Testis (tissue), 3 donors: ENCODE results near the gene WIF1. TPM values are rescaled to one million over a fixed set of nuclear protein-coding genes. Genes with fewer than 3 reads are reported as not detected.
A peak's percentile ranks its signal among the peaks of the same experiment; 100 is the strongest.

Experiments used
- DNase-seq: peaks from one replicate; pipeline ENCODE4 v3.0.0-alpha.2; 2019
- H3K27ac ChIP-seq, 2 donors: fragments of 200-600 bp; sonication (generic); one replicate each; pipeline ENCODE4 v1.5.1; 2019
- H3K27me3 ChIP-seq: fragments of 200-600 bp; sonication (generic); one replicate; pipeline ENCODE4 v1.5.1; 2019
- H3K36me3 ChIP-seq: fragments of 200-600 bp; sonication (generic); one replicate; pipeline ENCODE4 v1.5.1; 2017; ENCODE audit warnings: low read depth; ENCODE audit errors: missing control alignments
- H3K4me1 ChIP-seq: fragments of 200-600 bp; sonication (generic); one replicate; pipeline ENCODE4 v1.5.1; 2019
- H3K4me3 ChIP-seq, 2 donors: fragments of 200-600 bp; sonication (generic); one replicate each; pipeline ENCODE4 v1.5.1; 2017 to 2019
- H3K9me3 ChIP-seq: fragments of 200-600 bp; sonication (generic); one replicate; pipeline ENCODE4 v1.5.1; 2017
- POLR2A ChIP-seq: fragments of 450-650 bp; IDR thresholded peaks from one replicate; pipeline ENCODE4 v1.6.1; 2017; ENCODE audit warnings: antibody characterized with exemption, mild to moderate bottlenecking, moderate library complexity
- WGBS, 2 donors: methylation state at CpG; one replicate each; pipeline ENCODE4 v1.1.5; 2018; 5-methylcytosine and 5-hydroxymethylcytosine counted together
- intact Hi-C: fragments of 100-400 bp; cut with DNase I; formaldehyde crosslinking; loops from one replicate; pipeline ENCODE4 v1.15.1; 2023; ENCODE audit warnings: low total_unique reads
- polyA plus RNA-seq: library from polyadenylated mRNA; stranded (reverse); fragments of 350-450 nt; fragmentation: Illumina TruSeq; extraction: RNeasy Lipid Tissue Mini Kit (QIAGEN cat#74804); gene quantifications from one replicate; pipeline ENCODE4 v1.2.3, GENCODE V29; 2014; ENCODE audit warnings: low read depth, low replicate concordance; ENCODE audit not compliant: insufficient read depth
- total RNA-seq, 2 donors: library from RNA; depleted of rRNA; stranded (reverse); fragments of >200 nt; gene quantifications; one replicate each; pipeline ENCODE4 v1.2.3, GENCODE V29; 2016
- TF ChIP-seq, protein P1 (sequence below), 3 experiments: fragments of 450-650 bp in 2 of 3; fragments of 200-600 bp in 1 of 3; sonication (generic) in 1 of 3; IDR thresholded peaks; one replicate each; pipeline ENCODE4 v1.5.1; 2016 to 2019; ENCODE audit warnings: antibody characterized with exemption in 3 of 3, mild to moderate bottlenecking in 2 of 3, moderate library complexity in 1 of 3

Gene WIF1
- total and polyA plus RNA-seq, 3 donors from 2014 or later: 0.87 to 4.5 (median 3.1) TPM

DNA sequence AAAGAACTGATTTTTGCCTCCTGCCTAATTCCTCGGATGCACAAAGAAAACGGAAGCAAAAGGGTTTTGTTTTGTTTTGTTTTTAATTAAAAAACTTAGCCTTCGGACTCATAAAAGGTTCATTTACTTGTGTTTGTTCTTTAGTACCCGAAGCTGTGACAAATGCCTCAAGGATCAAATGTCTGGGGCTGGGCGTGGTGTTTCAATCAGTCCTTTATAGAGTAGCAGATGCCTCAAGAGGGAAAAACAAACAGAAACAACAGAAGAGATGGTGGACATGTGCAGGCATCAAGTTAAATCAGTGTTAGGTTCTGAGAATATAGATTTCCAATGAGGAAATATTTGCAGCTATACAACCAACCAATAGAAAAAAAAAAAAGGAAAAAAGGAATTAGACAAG, 1.6 kb upstream of the WIF1 start:
- no peak for DNase-seq
- Histone ChIP-seq H3K9me3 (no peaks in the 10 kb centered on the region), H3K4me3 (no peak overlapping the region), H3K4me1 (no peaks in the 10 kb centered on the region), H3K27ac (no peak overlapping the region), H3K27me3 (no peaks in the 10 kb centered on the region), H3K36me3 (no peaks in the 10 kb centered on the region)
- intact Hi-C loops: no loop called here
- no peak for TF ChIP-seq POLR2A
- WGBS, 2 donors: 48 to 59% methylated on average over 5 of the region's 5 CpGs

DNA sequence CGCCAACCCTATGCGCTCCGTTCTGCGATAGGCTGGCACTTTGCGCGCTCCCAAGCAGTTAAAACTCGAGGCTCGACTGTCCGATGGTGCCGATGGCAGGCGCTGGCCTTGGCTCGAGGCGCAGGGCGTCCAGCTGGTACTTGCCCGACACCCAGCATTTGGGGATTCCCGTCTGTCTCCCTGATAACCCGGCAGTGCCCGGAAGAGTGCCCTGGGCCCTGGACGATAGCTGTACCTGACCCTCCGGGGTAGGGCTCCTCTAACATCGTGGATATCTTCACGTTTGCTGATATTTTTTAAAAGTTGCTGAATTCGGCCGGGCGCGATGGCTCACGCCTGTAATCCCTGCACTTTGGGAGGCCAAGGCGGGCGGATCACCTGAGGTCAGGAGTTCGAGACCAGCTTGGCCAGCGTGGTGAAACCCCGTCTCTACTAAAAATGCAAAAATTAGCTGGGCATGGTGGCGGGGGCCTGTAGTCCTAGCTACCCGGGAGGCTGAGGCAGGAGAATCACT, 908 bp upstream of the WIF1 start:
- H3K4me1 ChIP-seq: no peaks in the 10 kb centered on the region
- H3K36me3 ChIP-seq: no peaks in the 10 kb centered on the region
- no peak for DNase-seq
- 72 to 84% methylated on average over 31 to 34 of the region's 34 CpGs for WGBS, 2 donors
- no peaks in the 10 kb centered on the region for H3K27me3 ChIP-seq
- intact Hi-C loops: no loop called here
- H3K4me3 ChIP-seq: peak overlapping the region; percentile 49 to 56
- TF ChIP-seq, protein P1, sequence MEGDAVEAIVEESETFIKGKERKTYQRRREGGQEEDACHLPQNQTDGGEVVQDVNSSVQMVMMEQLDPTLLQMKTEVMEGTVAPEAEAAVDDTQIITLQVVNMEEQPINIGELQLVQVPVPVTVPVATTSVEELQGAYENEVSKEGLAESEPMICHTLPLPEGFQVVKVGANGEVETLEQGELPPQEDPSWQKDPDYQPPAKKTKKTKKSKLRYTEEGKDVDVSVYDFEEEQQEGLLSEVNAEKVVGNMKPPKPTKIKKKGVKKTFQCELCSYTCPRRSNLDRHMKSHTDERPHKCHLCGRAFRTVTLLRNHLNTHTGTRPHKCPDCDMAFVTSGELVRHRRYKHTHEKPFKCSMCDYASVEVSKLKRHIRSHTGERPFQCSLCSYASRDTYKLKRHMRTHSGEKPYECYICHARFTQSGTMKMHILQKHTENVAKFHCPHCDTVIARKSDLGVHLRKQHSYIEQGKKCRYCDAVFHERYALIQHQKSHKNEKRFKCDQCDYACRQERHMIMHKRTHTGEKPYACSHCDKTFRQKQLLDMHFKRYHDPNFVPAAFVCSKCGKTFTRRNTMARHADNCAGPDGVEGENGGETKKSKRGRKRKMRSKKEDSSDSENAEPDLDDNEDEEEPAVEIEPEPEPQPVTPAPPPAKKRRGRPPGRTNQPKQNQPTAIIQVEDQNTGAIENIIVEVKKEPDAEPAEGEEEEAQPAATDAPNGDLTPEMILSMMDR (IDR thresholded peaks at IDR 0.05): no peak
- no peak for TF ChIP-seq POLR2A
- no peak overlapping the region for H3K27ac ChIP-seq
- H3K9me3 ChIP-seq: no peaks in the 10 kb centered on the region

GRCh38 chr12:65119063-65119462, 2.0 kb downstream of the WIF1 start:
- no peak for DNase-seq
- TF ChIP-seq, protein P1 (IDR thresholded peaks at IDR 0.05): no peak
- no peak for TF ChIP-seq POLR2A
- 82 to 85% methylated on average over 3 of the region's 3 CpGs for WGBS, 2 donors
- no peaks in the 10 kb centered on the region for H3K4me1 ChIP-seq
- intact Hi-C loops: no loop called here
- no peaks in the 10 kb centered on the region for H3K27me3 ChIP-seq
- H3K4me3 ChIP-seq: no peak overlapping the region
- H3K36me3 ChIP-seq: no peaks in the 10 kb centered on the region
- H3K9me3 ChIP-seq: no peaks in the 10 kb centered on the region
- no peak overlapping the region for H3K27ac ChIP-seq

GRCh38 chr12:65113621-65114035, 7.5 kb downstream of the WIF1 start:
- Histone ChIP-seq H3K27ac (no peak overlapping the region), H3K9me3 (no peaks in the 10 kb centered on the region), H3K4me1 (no peaks in the 10 kb centered on the region), H3K36me3 (no peaks in the 10 kb centered on the region), H3K27me3 (no peaks in the 10 kb centered on the region), H3K4me3 (no peak overlapping the region)
- 12 to 43% methylated on average over 1 of the region's 1 CpG for WGBS, 2 donors
- intact Hi-C loops: no loop called here
- TF ChIP-seq, protein P1 (IDR thresholded peaks at IDR 0.05): no peak
- TF ChIP-seq POLR2A: no peak
- DNase-seq: no peak

DNA sequence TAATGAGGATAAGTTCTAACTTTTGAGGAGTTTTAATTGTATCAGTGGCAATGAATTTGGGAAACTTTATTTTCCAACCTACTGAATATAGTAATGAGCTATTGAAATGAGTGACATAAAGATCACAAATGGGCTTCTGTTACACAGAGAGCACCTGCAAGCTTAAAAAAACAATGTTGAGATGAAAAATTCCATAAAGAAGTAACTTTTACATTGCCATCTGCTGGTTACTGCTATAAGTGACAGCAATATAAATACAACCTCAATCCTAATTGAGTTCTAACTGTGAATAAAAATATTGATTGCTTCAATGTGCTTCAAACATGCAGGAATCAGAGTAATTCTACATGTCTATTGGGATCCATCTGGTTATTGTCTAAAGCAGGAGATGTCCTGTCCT, 14.2 kb downstream of the WIF1 start:
- H3K9me3 ChIP-seq: no peaks in the 10 kb centered on the region
- TF ChIP-seq, protein P1 (IDR thresholded peaks at IDR 0.05): peak in 1 of 3 experiments; percentile 32
- TF ChIP-seq POLR2A: no peak
- no peak overlapping the region for H3K4me3 ChIP-seq
- no peak for DNase-seq
- no peaks in the 10 kb centered on the region for H3K4me1 ChIP-seq
- H3K27ac ChIP-seq: no peak overlapping the region
- intact Hi-C loops: no loop called here
- H3K27me3 ChIP-seq: no peaks in the 10 kb centered on the region
- no peaks in the 10 kb centered on the region for H3K36me3 ChIP-seq
